ENCODE data around the gene DCK. TPM values are rescaled to one million over a fixed set of nuclear protein-coding genes. Genes with fewer than 3 reads are reported as not detected.

Gene DCK
- total and polyA plus RNA-seq, 2 experiments from 2014 or later: 33.1 to 40.3 TPM

DNA sequence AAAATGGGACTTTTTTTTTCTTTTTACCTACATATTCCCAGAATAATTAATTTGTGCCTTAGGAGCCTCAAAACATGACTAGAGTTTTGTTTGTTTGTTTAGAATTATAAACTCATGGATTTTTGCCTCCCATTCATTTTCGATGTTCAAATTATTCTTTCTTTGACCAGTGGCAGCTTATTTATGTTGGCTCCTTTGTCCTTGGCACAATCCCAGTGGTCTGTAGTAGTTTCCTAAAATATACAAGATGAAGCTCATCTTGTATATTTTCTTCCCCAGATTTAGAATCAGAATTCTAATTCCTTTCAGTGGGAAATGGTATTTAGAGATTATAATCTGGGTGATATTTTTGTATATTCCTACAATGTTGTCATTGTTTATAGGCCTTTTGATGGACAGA is 27.2 kb downstream of the DCK start:
- Histone ChIP-seq H3K4me2 (ENCODE audit: unreplicated experiment) (no peak overlapping the region), H3K4me1 (ENCODE audit: insufficient read depth) (peaks cover 8% of the 10 kb centered on the region), H3K27me3 (replicated peaks; ENCODE audit: insufficient read depth) (no peaks in the 10 kb centered on the region), H3K9ac (no peak overlapping the region), H3K27ac (no peak overlapping the region), H3K9me2 (ENCODE audit: insufficient read depth) (no peaks in the 10 kb centered on the region), H3K9me3 (ENCODE audit: low read depth) (no peaks in the 10 kb centered on the region), H3K4me3 (no peak overlapping the region), H4K20me1 (ENCODE audit: insufficient read depth) (no peaks in the 10 kb centered on the region), H3K79me2 (ENCODE audit: insufficient read depth) (peaks cover 45% of the 10 kb centered on the region), H2AFZ (no peak overlapping the region), H3K36me3 (ENCODE audit: low read depth) (no peaks in the 10 kb centered on the region; the same call in 1 of the 2 replicates), H3F3A (ENCODE audit: insufficient read depth) (peaks cover 9% of the 10 kb centered on the region; the same call in 1 of the 2 replicates)
- in situ Hi-C loops (cut with MboI): no loop called here
- DNase-seq: no peak
- 96 to 100% methylated on average over 1 of the region's 1 CpG for WGBS, 2 experiments (ENCODE audit: low coverage in 1 of 2, low lambda C conversion rate in 2 of 2, missing lambda C conversion rate in 2 of 2)
- TF ChIP-seq EZH2 (IDR thresholded peaks at IDR 0.05; ENCODE audit: insufficient read depth, poor library complexity, severe bottlenecking): no peak
- TF ChIP-seq EZH2phosphoT487 (IDR thresholded peaks at IDR 0.05; ENCODE audit: insufficient read depth, low read depth): no peak

DNA sequence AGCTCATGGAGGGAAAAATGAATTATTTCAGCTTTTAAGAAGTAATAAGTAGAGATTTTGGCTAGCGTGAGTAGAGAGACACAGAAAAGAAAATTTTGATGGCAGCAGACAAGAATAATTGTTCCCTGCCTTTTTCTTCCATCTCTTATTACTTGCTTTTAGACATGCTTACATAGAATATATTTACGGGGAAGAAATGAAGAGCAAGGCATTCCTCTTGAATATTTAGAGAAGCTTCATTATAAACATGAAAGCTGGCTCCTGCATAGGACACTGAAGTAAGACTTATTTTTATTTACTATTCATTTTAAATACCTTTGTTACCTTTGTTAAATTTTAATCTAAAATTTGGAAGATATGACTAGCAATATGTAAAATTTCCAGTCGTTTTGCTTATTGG is 32.2 kb downstream of the DCK start:
- no peaks in the 10 kb centered on the region for H3K9me3 ChIP-seq (ENCODE audit: low read depth)
- peak overlapping the region; percentile 74 for H3K27ac ChIP-seq
- H3K4me2 ChIP-seq (ENCODE audit: unreplicated experiment): peak overlapping the region; percentile 75
- peak overlapping the region; percentile 27; the same call in 1 of the 2 replicates for H3K4me3 ChIP-seq
- 86 to 93% methylated on average over 3 of the region's 3 CpGs for WGBS, 2 experiments (ENCODE audit: low coverage in 1 of 2, low lambda C conversion rate in 2 of 2, missing lambda C conversion rate in 2 of 2)
- peaks cover 35% of the 10 kb centered on the region for H3K4me1 ChIP-seq (ENCODE audit: insufficient read depth)
- H3K9me2 ChIP-seq (ENCODE audit: insufficient read depth): no peaks in the 10 kb centered on the region
- peaks cover 20% of the 10 kb centered on the region; the same call in 1 of the 2 replicates for H3F3A ChIP-seq (ENCODE audit: insufficient read depth)
- H3K79me2 ChIP-seq (ENCODE audit: insufficient read depth): peaks cover 28% of the 10 kb centered on the region
- DNase-seq: no peak
- H4K20me1 ChIP-seq (ENCODE audit: insufficient read depth): no peaks in the 10 kb centered on the region
- in situ Hi-C loops (cut with MboI): no loop called here
- H3K36me3 ChIP-seq (ENCODE audit: low read depth): 0 out of 2 replicates have a peak, but pooled peaks cover 7% of the 10 kb centered on the region
- no peak overlapping the region for H2AFZ ChIP-seq
- H3K27me3 ChIP-seq (replicated peaks; ENCODE audit: insufficient read depth): no peaks in the 10 kb centered on the region
- TF ChIP-seq EZH2 (IDR thresholded peaks at IDR 0.05; ENCODE audit: insufficient read depth, poor library complexity, severe bottlenecking) (no peak), EZH2phosphoT487 (IDR thresholded peaks at IDR 0.05; ENCODE audit: insufficient read depth, low read depth) (no peak)
- peak overlapping the region; percentile 27; the same call in 1 of the 2 replicates for H3K9ac ChIP-seq

DNA sequence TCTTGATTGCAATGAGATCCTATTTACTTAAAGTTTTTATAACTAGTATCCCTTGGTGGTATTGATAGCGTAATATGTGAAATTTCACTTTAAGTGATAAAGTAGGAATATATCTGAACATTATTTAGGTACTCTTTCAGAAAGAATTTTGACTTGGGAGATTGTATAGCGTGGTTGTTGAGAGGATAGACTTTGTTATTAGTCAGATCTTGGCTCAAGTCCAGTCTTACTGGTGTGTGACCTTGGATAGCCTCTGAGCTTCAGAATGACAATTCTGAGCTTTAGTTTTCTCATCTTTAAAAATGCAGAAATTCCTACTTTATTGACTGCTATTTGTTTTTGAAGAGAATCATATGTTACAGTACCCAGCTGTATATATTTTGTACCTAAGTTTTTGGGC is 32.6 kb downstream of the DCK start:
- Histone ChIP-seq H2AFZ (peak overlapping the region; percentile 17), H3K36me3 (ENCODE audit: low read depth) (0 out of 2 replicates have a peak, but pooled peaks cover 7% of the 10 kb centered on the region), H4K20me1 (ENCODE audit: insufficient read depth) (no peaks in the 10 kb centered on the region), H3K9ac (peak overlapping the region; percentile 27; the same call in 1 of the 2 replicates), H3K9me2 (ENCODE audit: insufficient read depth) (no peaks in the 10 kb centered on the region), H3K79me2 (ENCODE audit: insufficient read depth) (peaks cover 25% of the 10 kb centered on the region), H3K27ac (peak overlapping the region; percentile 74), H3K4me1 (ENCODE audit: insufficient read depth) (peaks cover 38% of the 10 kb centered on the region), H3F3A (ENCODE audit: insufficient read depth) (peaks cover 24% of the 10 kb centered on the region), H3K27me3 (replicated peaks; ENCODE audit: insufficient read depth) (no peaks in the 10 kb centered on the region), H3K4me3 (peak overlapping the region; percentile 27; the same call in 1 of the 2 replicates), H3K9me3 (ENCODE audit: low read depth) (no peaks in the 10 kb centered on the region), H3K4me2 (ENCODE audit: unreplicated experiment) (peak overlapping the region; percentile 75)
- 33 to 34% methylated on average over 2 of the region's 2 CpGs for WGBS, 2 experiments (ENCODE audit: low coverage in 1 of 2, low lambda C conversion rate in 2 of 2, missing lambda C conversion rate in 2 of 2)
- TF ChIP-seq EZH2 (IDR thresholded peaks at IDR 0.05; ENCODE audit: insufficient read depth, poor library complexity, severe bottlenecking) (no peak), EZH2phosphoT487 (IDR thresholded peaks at IDR 0.05; ENCODE audit: insufficient read depth, low read depth) (no peak)
- in situ Hi-C loops (cut with MboI): no loop called here
- peak; percentile 88 for DNase-seq

DNA sequence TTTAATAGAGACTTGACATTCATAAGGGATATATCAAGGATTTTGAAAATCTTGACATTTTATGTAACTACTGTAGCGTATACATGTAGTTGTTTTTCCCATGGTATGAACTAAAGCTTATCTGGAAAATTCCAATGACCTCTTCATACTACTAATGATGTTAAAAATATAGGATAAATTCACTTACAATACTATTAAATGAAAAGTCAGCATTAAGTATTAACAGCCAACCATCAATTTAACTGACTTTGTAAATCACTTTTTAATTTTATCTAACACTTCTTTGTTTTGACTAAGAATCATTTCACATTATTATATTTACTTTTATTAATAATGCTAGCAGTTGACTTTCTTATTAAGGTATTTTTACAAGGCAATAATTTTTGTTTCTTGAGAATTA is 34.2 kb downstream of the DCK start:
- Histone ChIP-seq H3K4me3 (no peak overlapping the region), H3K27me3 (replicated peaks; ENCODE audit: insufficient read depth) (no peaks in the 10 kb centered on the region), H3K9ac (no peak overlapping the region), H3K27ac (no peak overlapping the region), H3K36me3 (ENCODE audit: low read depth) (0 out of 2 replicates have a peak, but pooled peaks cover 7% of the 10 kb centered on the region), H3K9me3 (ENCODE audit: low read depth) (no peaks in the 10 kb centered on the region), H3K79me2 (ENCODE audit: insufficient read depth) (peaks cover 12% of the 10 kb centered on the region), H3K9me2 (ENCODE audit: insufficient read depth) (no peaks in the 10 kb centered on the region), H4K20me1 (ENCODE audit: insufficient read depth) (no peaks in the 10 kb centered on the region), H2AFZ (no peak overlapping the region), H3K4me1 (ENCODE audit: insufficient read depth) (peaks cover 51% of the 10 kb centered on the region), H3F3A (ENCODE audit: insufficient read depth) (peaks cover 36% of the 10 kb centered on the region), H3K4me2 (ENCODE audit: unreplicated experiment) (no peak overlapping the region)
- TF ChIP-seq EZH2 (IDR thresholded peaks at IDR 0.05; ENCODE audit: insufficient read depth, poor library complexity, severe bottlenecking) (no peak), EZH2phosphoT487 (IDR thresholded peaks at IDR 0.05; ENCODE audit: insufficient read depth, low read depth) (no peak)
- no peak for DNase-seq
- 96 to 100% methylated on average over 1 of the region's 1 CpG for WGBS, 2 experiments (ENCODE audit: low coverage in 1 of 2, low lambda C conversion rate in 2 of 2, missing lambda C conversion rate in 2 of 2)
- in situ Hi-C loops (cut with MboI): no loop called here
